WERI-Rb-1 (cell line): ENCODE results near the gene SLC2A4.
A peak's percentile ranks its signal among the peaks of the same experiment; 100 is the strongest.
"Not testable (repeated sequence)": the region's sequence is repeated elsewhere in the genome, so short reads cannot be mapped to it uniquely, and the experiment has no call there.

ENCODE experiments used
- DNase-seq: peaks from one replicate; pipeline ENCODE4 v3.0.0-alpha.2; 2020
- H3K27ac ChIP-seq: fragments of 250-450 bp; sonication (Bioruptor Pico); 2 replicates; pipeline ENCODE4 v1.5.1; 2020; ENCODE audit warnings: mild to moderate bottlenecking, moderate library complexity
- H3K27me3 ChIP-seq: fragments of 250-450 bp; sonication (Bioruptor Pico); 2 replicates; pipeline ENCODE4 v1.5.1; 2021; ENCODE audit warnings: mild to moderate bottlenecking, low read depth, moderate library complexity; ENCODE audit not compliant: insufficient read depth, severe bottlenecking
- H3K36me3 ChIP-seq: fragments of 250-450 bp; sonication (Bioruptor Pico); 2 replicates; pipeline ENCODE4 v1.5.1; 2020; ENCODE audit warnings: mild to moderate bottlenecking, moderate library complexity
- H3K4me3 ChIP-seq: 2 replicates; pipeline ENCODE4 v1.5.1; 2011; ENCODE audit warnings: low read depth, mild to moderate bottlenecking, control low read depth, low read length
- H3K9me3 ChIP-seq: fragments of 250-450 bp; sonication (Bioruptor Pico); 2 replicates; pipeline ENCODE4 v1.5.1; 2021; ENCODE audit warnings: mild to moderate bottlenecking, moderate library complexity; ENCODE audit not compliant: severe bottlenecking
- CTCF ChIP-seq: IDR thresholded peaks from 2 replicates; pipeline ENCODE4 v1.5.1; 2011; ENCODE audit warnings: low read depth, mild to moderate bottlenecking, control low read depth, inconsistent platforms, low read length

Gene SLC2A4

DNA sequence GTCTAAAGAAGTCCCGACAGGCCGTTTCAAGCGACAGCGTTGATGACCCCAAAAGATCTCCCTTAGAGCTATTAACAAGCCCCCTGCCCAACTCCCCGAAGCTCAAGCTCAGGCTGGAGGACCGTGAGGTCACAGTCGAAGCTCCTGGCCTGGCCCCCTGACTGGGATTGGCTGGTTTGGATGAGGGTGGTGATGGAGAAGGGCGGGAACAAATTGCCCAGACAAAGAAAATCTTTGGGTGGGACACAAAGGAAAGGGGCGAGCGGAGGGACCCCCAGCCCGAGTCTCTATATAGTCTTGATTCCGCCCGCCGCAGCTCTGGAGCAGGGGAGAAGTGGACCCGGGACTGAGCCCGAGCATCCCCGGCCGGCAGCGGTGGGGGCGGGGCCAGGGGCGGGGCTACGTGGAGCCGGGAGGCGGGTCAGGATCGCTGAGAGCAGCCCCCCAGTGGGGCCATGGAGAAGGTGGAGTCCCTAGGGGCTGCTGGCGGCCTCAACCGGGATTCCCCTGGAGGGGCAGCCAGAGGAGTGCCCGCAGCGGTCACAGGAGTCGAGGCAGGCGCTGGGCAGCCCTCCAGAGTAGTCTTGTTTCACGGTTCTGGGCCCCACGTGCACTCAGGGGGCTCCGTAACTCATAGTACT is 48.6 kb downstream of the SLC2A4 start:
- no peak for TF ChIP-seq CTCF
- peak overlapping the region; percentile 69 for H3K4me3 ChIP-seq
- peak overlapping the region; percentile 80 for H3K27ac ChIP-seq
- H3K36me3 ChIP-seq: peaks cover 15% of the 10 kb centered on the region
- no peaks in the 10 kb centered on the region for H3K27me3 ChIP-seq
- no peaks in the 10 kb centered on the region for H3K9me3 ChIP-seq
- DNase-seq: peak; percentile 87

DNA sequence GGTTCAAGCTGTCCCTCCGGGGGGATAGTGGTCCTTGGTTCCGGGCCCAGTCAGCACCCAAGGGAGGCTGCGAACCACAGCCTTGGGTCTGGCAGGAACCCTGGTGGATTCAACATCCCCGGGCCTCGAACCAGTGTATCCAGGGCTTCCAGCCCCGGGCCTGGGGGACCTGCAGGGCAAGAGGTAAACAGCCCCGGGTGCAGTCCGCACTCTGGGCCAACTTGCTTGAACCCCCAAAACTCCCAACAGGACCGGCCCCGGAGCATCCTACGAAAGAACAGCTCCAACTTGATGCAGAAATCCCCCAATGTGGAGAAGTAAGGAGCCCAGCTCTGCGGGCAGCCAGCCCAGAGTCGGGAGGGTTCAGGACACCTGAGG is 49.1 kb downstream of the SLC2A4 start:
- Histone ChIP-seq H3K4me3 (peak overlapping the region; percentile 69), H3K36me3 (peaks cover 11% of the 10 kb centered on the region), H3K27me3 (no peaks in the 10 kb centered on the region), H3K9me3 (no peaks in the 10 kb centered on the region), H3K27ac (peak overlapping the region; percentile 80)
- no peak for DNase-seq
- TF ChIP-seq CTCF: no peak

GRCh38 chr17:7332111-7332510 is 50.6 kb downstream of the SLC2A4 start:
- no peak for TF ChIP-seq CTCF
- no peak for DNase-seq
- no peak overlapping the region for H3K4me3 ChIP-seq
- no peaks in the 10 kb centered on the region for H3K9me3 ChIP-seq
- no peaks in the 10 kb centered on the region for H3K36me3 ChIP-seq
- no peak overlapping the region for H3K27ac ChIP-seq
- no peaks in the 10 kb centered on the region for H3K27me3 ChIP-seq

DNA sequence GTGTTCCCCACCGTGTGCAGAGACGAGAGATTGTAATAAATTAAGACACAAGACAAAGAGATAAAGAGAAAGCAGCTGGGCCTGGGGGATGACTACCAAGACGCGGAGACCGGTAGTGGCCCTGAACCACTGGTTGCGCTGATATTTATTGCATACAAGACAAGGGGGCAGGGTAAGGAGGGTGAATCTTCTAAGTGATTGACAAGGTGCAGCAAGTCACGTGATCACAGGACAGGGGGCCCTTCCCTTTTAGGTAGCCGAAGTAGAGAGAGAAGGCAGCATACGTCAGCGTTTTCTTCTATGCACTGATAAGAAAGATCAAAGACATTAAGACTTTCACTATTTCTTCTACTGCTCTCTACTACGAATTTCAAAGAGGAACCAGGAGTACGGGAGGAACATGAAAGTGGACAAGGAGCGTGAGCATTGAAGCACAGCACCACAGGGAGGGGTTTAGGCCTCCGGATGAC is 51.1 kb downstream of the SLC2A4 start:
- not testable (repeated sequence) for H3K9me3 ChIP-seq, H3K36me3 ChIP-seq, DNase-seq, H3K27me3 ChIP-seq, H3K4me3 ChIP-seq, H3K27ac ChIP-seq

- H3K27ac ChIP-seq: no peak overlapping the region
- DNase-seq: no peak
- H3K9me3 ChIP-seq: no peaks in the 10 kb centered on the region
- no peaks in the 10 kb centered on the region for H3K36me3 ChIP-seq
- no peaks in the 10 kb centered on the region for H3K27me3 ChIP-seq
- TF ChIP-seq CTCF: no peak
- no peak overlapping the region for H3K4me3 ChIP-seq
Observed at GRCh38 chr17:7334938-7335538, 53.5 kb downstream of the SLC2A4 start.

- H3K27ac ChIP-seq, H3K36me3 ChIP-seq, H3K9me3 ChIP-seq, H3K27me3 ChIP-seq, H3K4me3 ChIP-seq, DNase-seq: not testable (repeated sequence)
Observed at GRCh38 chr17:7335765-7336164, 54.2 kb downstream of the SLC2A4 start.
